ENCODE results near the gene SCNN1A.

Gene SCNN1A

DNA sequence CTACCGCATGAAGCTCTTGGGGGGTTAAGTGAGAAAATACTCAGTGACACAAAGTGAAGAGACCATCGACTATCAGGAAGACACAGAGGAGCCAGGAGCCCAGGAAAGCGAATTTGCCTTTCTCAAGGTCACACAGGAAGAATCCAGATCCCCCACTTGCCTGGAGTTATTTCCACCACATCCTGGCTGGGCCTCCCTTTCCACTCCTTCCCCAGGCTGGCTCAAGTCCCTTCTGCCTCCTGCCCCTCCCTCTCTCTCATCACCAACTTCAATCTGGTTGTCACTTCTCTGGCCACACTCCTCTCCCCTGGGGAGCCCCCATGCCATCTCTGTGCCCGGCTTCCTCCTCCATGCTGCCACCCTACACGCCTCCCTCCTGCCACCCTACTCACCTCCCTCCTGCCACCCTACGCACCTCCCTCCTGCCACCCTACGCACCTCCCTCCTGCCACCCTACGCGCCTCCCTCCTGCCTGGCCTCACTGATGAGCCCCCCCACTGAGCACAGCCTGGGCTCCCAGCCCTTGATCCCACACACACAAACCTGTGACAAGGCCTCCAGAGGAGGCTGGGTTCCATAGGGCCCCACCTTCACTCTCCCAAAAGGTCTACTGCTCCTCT lies 6.3 kb downstream of the SCNN1A start:
- no peak for DNase-seq (ENCODE audit: low spot score)

DNA sequence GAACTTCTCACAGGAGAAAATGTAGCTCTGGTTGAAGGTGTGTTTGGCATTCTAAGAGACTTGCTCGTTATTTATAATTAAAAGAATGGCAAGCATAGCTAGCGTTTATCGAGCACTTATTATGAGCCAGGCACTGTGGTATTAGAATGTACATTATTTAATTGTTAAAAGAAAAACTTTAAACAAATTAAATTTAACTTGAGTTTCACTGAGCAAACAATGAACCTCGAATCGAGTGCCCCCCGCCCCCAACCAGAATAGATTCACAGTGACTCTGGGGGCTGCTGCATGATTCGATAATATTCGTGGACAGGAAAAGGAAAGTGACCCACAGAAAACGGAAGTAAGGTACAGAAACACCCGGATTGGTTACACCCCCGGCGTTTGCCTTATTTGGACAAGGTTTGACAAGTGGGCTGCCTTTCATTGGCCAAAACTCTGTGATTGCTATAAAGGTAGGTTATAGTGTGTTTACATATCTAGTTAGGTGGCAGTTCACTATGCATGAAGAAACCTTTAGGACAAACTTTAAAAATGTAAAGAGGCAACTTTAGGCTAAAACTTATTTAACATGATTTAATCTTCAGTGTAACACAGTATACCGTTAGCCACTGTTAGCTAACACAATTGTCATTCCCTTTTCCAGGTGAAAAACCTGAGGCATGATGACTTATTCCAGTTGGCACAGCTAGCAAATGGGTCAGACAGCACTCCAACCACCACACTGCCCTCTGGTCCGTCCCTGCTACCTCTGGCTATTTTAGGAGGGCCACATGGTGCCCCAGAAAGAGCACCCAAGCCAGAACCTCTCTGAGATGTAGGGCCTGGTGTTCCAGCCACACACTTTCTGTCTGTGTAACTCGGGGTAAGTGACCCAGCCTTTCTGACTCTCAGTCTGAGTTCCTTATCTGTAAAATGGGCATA lies 7.1 kb downstream of the SCNN1A start:
- DNase-seq (ENCODE audit: low spot score), result no peak

DNA sequence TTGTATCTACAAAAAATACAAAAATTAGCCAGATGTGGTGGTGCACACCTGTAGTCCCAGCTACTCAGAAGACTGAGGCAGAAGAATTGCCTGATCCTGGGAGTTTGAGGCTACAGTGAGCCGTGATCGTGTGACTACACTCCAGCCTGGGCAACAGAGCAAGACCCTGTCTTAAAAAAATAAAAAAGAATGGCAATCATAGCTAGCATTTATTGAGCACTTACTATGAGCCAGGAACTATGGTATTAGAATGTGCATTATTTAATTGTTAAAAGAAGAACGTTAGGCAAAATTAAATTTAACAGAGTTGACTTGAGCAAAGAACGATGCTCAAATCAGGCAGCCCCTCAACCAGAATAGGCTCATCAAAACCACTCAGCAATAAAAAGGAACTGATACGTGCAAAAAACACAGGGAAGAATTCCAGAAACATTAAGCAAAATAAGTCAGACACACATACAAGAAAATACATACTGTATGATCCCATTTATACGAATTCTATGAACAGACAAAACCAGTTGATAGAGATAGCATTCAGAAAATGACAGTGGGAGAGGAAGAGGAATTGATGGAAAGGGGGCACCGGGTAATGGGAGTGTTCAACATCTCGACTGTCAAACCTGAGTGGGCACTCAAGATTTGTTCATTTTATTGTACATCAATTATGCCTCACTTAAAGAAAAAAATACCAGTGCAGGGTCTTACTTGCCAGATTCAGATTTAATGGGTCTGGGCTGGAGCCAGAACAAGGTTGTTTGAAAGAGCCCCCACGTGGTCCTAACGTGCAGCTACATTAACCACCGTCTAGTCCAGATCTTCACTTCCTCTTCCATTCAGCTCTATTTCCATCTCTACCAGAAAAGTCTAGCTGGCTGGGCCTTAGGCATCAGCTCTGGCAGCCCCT lies 8.0 kb downstream of the SCNN1A start:
- DNase-seq (ENCODE audit: low spot score), result peak; percentile 53

DNA sequence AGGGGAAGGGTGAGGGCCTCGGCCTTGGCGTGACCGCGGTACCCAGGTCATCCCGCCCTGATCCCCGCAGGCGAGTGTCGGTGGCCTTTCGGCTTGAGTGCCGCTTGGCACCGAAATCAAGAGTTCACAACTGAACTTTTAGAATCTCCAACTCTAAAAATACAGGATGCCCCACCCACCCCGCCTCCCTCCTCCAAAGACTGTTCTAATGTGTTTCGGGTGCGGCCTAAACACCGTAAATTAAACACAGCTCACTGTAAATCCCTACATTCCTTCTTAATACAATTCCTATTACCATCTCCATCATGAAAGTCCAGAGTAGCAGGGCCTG lies 11.4 kb downstream of the SCNN1A start:
- no peak for DNase-seq (ENCODE audit: low spot score)

DNA sequence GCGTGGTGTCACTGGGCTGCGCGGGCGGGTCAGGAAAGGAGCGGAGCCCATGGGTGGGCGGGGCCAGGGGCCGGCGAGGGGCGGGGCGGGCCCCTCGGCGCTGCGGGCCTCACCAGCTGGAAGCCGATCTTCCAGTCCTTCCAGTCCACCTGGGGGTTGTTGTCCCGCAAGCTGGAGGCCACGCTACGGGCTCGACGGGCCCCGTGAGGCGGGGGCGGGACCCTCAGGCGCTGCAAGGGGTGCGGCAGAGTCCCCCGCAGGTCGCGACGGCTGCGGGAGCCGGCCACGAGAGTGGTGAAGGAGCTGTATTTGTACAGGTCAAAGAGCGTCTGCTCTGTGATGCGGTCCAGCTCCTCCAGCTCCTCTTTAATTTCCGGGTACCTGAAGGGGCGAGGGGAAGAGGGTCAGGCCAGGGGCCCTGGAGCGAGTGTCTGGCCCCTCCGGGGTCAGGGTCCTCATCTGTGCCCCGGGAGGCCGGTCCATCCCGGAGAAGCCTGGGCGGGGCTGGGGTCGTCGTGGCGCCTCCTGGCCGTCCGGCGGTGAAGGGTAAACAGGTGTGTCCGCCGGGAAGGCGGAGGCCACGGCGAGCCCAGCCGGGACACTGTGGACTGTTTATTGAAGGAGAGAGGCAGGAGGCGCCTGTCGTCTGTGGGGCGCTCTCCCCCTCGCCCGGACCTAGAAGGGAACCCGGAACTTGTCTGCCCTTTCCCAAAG lies 11.9 kb downstream of the SCNN1A start:
- no peak for DNase-seq (ENCODE audit: low spot score)

DNA sequence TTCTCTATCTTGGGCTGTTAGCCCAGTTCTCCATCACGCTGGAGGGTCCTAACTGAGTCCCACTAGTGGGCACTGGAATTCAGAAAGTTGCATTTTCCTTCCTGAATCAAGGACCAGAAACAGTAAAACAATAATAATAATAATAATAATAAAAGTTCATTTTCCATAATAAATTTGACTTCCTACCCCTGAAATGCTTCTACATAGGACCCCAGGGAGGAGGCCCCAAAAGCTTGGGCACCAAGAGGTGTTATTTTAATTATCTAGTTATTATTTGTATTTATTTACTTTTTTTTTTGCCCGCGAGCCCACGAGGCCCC lies 12.4 kb downstream of the SCNN1A start:
- DNase-seq (ENCODE audit: low spot score), result no peak

DNA sequence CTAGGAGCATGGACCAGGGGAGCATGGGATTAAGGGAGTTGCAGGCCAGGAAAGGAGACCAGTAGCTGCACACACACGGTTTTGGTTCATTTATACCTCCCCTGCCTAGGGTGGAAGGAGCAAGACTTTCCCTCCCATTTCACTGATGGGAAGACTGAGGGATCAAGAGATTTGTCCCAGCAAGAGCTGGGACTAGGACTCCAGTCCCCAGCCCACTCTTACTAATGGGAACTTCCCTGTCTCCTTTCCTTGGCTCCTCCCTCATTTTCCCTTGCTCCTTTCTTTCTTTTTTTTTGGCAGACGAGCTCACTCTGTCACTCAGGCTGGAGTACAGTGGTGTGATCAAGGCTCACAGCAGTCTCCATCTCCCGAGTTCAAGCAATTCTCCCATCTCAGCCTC lies 13.0 kb downstream of the SCNN1A start:
- DNase-seq (ENCODE audit: low spot score), result no peak

DNA sequence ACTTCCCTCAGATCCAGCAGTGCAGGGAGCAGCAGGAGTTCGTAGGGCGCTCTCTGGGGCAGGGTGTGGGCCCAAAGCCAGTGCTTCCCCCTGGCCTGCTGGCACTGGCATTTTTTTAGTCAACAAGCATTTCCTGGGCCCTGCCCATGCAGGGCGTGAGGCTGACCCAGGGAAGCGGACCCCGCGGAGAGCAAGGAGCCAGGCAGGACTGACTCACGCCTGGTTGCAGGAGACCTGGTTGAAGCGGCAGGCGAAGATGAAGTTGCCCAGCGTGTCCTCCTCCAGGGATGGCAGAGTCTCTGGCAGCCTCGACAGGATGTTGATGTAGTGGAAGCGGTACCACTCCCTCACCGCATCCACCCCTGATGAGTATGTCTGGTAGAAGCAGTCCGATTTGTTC lies 13.5 kb downstream of the SCNN1A start:
- no peak for DNase-seq (ENCODE audit: low spot score)

DNA sequence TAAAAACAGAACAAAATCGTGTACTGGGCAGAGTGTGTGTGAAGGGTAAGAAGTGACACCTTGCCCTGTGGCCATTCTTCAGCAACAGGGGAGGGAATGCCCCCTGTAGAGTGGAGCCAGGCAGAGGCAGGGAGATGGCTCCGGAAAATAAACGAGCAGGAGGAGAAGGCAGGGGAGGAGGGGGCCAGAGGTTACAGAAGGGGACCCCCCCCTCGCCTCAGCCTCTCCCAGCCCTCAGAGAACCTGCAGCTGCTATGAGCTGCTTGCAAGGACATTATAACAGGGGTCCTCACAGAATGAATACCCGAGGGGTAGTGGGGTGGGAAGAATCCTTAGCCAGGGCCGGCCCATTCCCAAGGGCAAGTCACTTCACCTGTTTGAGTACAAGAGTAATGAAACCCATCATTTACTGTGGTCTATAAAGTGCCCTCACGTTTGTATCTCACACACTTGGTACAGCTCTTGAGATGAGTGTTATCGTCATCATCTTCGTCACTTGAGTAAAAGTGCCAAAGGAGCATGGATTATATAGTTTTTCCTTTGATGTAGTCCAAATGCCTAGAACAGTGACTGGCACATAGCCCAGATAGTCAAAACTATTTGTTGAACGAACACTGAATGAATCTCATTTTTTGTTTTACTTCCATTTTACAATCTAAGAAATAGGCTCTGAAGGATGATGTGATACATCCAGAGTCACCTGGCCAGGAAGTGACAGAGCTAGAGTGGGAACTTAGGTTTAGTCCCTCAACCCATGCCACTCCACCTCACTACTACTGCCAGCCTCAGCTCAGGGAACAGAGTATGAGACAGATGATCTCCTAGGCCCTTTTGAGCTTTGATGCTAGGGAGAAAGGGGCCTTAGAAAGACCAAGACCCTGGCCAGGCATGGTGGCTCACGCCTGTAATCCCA lies 14.5 kb downstream of the SCNN1A start:
- DNase-seq (ENCODE audit: low spot score), result no peak

DNA sequence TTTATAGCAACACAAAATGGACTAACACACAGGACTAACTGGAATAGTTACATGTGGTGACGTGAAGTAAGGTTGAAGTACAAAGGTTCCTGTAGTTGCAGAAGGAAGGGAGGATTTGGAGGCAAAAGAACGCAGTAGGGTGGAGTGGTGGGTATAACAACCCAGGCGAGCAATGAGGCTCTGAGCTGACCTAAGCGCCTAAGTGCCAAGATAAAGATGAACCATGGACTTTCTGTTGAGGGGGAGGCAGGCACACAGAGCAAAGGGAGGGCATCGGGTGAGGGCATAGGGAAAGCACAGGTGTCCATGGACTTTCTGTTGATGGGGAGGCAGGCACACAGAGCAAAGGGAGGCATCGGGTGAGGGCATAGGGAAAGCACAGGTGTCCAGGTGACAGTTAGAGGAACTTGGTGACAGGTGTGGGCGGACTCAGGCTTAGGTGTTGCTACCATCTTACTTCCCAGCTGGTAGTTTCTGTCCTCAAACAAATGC lies 15.2 kb downstream of the SCNN1A start:
- DNase-seq (ENCODE audit: low spot score), result no peak

DNA sequence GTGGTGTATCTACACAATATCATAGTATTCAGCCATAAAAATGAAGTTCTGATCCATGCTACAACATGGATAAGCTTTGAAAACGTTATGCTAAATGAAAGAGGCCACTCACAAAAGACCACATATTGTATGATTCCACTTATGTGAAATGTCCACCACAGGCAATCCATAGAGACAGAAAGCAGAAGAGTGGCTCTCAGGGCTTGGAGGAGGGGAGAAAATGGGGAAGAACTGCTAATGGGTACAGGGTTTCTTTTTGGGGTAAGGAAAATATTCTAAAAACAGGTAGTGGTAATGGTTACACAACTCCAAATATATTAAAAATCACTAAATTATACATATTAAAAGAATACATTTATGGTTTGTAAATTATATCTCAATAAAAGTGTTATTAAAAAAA lies 16.5 kb downstream of the SCNN1A start:
- no peak for DNase-seq (ENCODE audit: low spot score)

DNA sequence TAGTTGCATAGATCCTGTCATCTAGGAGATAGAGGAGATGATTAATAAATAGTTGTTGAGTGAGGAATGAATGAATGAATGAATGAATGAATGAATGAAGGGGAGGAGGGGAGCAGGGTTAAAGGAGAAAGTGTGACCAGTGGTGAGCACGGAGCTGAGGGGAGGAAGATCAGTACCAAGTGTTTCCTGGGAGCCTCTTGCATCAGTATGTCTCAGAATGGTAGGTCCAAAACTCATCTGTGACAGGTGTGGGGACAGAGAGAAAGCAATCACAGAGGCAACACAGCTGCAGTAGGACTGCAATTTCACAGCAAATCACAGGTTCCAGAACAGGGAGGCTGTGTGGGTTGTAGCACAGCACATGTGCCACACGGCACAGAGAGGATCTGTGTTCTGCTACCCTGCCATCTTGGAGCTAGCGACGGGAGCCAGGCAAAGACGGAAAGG lies 19.0 kb downstream of the SCNN1A start:
- DNase-seq (ENCODE audit: low spot score), result no peak

DNA sequence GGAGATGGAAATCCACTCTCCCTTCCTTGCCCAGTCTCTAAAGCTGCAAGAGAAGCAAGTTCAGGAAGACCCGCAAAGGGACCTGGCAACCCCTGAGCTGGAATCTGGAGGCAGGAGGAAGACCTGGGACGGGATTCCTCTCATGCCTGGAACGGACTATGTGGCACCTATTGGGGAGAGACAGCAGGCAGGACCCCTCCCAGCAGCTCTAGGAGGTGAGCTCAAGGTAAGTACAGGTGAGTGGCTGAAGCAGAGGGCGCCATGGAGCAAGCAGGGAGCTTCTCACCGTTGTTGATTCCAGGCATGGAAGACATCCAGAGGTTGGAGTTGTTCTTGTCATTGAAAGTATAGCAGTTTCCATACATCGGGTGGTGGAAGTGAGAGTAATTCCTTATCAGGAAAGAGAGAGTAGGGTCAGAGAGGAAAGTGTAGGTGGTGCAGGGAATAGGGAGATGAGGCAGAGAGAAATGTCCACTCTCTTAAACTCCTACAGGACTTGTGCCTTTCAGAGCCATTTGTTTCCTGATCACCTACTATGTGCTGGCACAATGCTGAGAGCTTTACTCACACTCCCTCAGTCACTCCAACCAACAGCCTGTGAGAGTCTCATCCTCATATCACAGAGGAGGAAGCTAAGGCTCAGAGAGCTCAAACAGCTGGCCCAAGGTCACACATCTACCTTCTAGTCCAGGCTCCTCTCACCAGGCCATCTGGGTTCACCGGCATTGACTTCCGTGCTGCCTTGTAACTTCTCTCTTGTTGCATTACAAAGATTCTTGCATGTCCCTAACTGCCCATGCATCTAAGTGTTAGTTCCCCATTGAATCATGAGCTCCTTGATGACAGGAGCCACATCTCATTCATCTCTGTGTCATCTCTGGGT lies 19.6 kb downstream of the SCNN1A start:
- no peak for DNase-seq (ENCODE audit: low spot score)

DNA sequence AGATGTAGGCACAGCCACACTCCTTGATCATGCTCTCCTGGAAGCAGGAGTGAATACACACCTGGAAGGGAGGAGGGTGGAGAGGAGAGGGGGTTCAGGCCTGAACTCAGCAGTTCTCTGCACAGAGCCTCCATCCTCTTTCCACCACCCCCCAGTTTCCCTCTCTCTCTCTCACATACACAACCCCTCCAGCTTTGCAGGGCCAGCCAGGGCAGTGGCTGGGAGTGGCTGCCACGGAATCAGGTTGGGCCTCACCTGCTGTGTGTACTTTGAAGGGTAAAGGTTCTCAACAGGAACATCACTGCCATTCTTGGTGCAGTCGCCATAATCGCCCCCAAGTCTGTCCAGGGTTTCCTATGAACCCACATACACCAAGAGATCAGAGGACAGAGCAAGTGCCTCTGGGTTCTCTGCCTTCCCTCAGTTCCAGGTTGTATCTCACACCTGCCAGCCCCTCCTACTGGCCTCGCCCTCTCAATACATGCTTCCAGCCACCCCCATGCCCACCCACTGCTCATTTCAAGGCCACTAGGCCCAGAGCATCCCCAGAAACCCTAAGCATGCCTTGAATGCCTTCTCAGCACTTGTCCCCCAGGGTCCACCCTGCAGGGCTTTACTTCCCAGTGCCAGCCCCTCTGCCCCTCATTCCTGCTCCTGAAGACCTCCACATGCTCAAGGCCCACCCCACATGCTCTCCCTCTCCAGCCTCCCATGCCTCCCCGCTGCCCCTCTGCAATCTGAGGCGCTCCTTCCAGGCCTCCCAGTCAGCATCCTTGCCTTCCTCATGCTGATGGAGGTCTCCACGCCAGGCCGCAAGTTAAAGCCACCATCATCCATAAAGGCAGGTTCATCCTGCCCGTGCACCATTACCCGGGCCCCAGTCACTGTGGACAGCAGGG lies 20.6 kb downstream of the SCNN1A start:
- no peak for DNase-seq (ENCODE audit: low spot score)

DNA sequence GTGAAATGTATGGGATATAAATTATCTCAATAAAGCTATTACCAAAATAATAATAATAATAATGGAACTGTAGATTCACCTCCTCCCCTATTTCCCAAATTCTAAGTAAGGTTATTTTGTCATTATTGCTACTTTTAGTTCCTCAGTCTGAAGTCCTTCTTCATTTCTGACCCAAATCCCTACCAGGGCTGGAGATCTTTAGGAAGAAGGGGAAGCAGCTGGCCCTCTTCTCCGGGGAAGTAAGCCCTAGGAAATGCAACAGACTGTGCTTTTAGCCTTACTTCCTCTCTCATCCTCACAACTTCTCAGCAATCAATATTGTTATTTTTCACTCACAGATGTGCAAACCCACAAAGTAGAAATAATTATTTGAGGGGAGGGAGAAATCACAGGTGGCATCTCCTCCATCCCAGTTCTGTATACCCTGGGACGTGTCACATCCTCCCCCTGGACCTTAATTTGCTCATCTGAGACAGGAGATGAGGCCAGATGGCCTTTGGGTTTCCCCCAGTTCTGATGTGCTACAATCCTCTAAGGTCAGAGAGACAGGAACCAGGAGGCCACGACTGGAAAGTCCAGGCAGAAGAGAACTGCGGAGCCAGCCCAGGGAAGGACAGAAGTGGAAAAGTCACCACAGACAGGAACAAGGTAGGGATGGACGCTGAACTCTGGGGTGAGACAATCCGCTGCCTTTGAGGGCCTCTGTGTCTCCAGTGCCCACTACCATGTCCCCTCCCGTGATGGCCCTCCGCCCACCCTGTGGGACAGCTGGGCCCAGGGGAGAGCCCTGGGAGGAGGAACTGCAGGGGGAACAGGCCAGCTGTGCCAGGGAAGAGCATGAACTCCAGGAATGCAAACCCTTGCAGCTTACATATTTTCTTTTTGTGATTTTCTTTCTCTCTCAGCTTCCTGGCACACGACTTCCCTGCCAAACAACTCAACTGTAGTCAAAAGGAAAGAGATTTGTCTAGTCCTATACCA lies 22.9 kb downstream of the SCNN1A start:
- DNase-seq (ENCODE audit: low spot score), result no peak

DNA sequence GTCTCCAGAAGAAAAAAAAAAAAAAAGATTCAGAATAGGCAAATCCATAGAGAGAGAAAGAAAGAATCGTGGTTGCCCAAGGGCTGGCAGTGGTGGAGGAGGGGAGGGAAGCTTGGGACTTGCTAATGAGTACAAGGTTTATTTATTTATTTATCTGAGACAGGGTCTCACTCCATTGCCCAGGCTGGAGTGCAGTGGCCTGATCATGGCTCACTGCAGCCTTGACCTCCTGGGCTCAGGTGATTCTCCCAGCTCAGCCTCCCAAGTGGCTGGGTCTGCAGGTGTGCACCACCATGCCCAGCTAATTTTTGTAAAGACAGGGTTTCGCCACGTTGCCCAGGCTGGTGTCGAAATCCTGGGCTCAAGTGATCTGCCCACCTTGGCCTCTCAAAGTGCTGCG lies 23.7 kb downstream of the SCNN1A start:
- DNase-seq (ENCODE audit: low spot score), result no peak
